SK-N-SH (cell line): ENCODE measurements around the gene GABRB2. TPM values are rescaled to one million over a fixed set of nuclear protein-coding genes. Genes with fewer than 3 reads are reported as not detected.
"Not testable (repeated sequence)": the region's sequence is repeated elsewhere in the genome, so short reads cannot be mapped to it uniquely, and the experiment has no call there.

Source experiments
- CTCF ChIA-PET: fragments of 300-600, 350-600 bp; formaldehyde crosslinking; extraction: SDS; loops from one replicate; lab custom pipeline; 2021; lab: Yijun Ruan, JAX
- POLR2A ChIA-PET: fragments of 350-600 bp; sonication (Branson Sonifier 250); formaldehyde crosslinking; extraction: SDS; loops from one replicate; lab custom pipeline; 2020; ENCODE audit warnings: antibody characterized with exemption, inconsistent platforms; lab: Yijun Ruan, JAX
- DNase-seq: peaks from one replicate; pipeline ENCODE4 v3.0.0; 2012
- H2AFZ ChIP-seq: fragments of 200-600 bp; sonication (generic); 2 replicates; pipeline ENCODE4 v1.8.1; 2016; ENCODE audit warnings: antibody characterized with exemption, mild to moderate bottlenecking, low read depth
- H3F3A ChIP-seq: fragments of 200-600 bp; sonication (generic); replicated peaks from 2 replicates; pipeline ENCODE3; 2016; ENCODE audit warnings: antibody characterized with exemption, mild to moderate bottlenecking; ENCODE audit not compliant: insufficient read depth
- H3K27ac ChIP-seq, 2 experiments: fragments of 200-500 bp in 1 of 2; fragments of 200-600 bp in 1 of 2; sonication (Bioruptor generic) in 1 of 2; sonication (generic), shearing (Covaris generic) in 1 of 2; 2 replicates each; pipeline versions ENCODE4 v1.5.1 to v1.6.1; 2014 to 2016; ENCODE audit warnings: low read depth in 2 of 2, inconsistent platforms in 1 of 2, low read length in 1 of 2, mild to moderate bottlenecking in 1 of 2, mixed read lengths in 1 of 2
- H3K27me3 ChIP-seq: fragments of 200-600 bp; sonication (generic), shearing (Covaris generic); 2 replicates; pipeline ENCODE4 v1.6.1; 2016; ENCODE audit warnings: mixed run types; ENCODE audit not compliant: insufficient read depth
- H3K36me3 ChIP-seq, 2 experiments: fragments of 200-500 bp in 1 of 2; fragments of 200-600 bp in 1 of 2; sonication (Bioruptor generic) in 1 of 2; sonication (generic) in 1 of 2; replicated peaks in 1 of 2; 2 replicates each; pipeline versions ENCODE3 to v1.5.1; 2014 to 2016; ENCODE audit warnings: low read length in 1 of 2, mild to moderate bottlenecking in 1 of 2; ENCODE audit not compliant: insufficient read depth in 2 of 2, control insufficient read depth in 1 of 2
- H3K4me1 ChIP-seq, 2 experiments: fragments of 200-500 bp in 1 of 2; fragments of 200-600 bp in 1 of 2; sonication (Bioruptor generic) in 1 of 2; sonication (generic), shearing (Covaris generic) in 1 of 2; 2 replicates each; pipeline versions ENCODE4 v1.5.1 to v1.6.1; 2014 to 2016; ENCODE audit warnings: low read depth in 1 of 2, low read length in 1 of 2, mixed run types in 1 of 2; ENCODE audit not compliant: insufficient read depth in 2 of 2, control insufficient read depth in 1 of 2
- H3K4me2 ChIP-seq: fragments of 200-600 bp; sonication (generic), shearing (Covaris generic); 2 replicates; pipeline ENCODE4 v1.6.1; 2017; ENCODE audit warnings: mixed run types
- H3K4me3 ChIP-seq, 2 experiments: fragments of 200-500 bp in 1 of 2; fragments of 200-600 bp in 1 of 2; sonication (Bioruptor generic) in 1 of 2; sonication (generic), shearing (Covaris generic) in 1 of 2; 2 replicates each; pipeline versions ENCODE4 v1.5.1 to v1.8.1; 2014 to 2016; ENCODE audit warnings: low read depth in 2 of 2, inconsistent platforms in 1 of 2, low read length in 1 of 2, mild to moderate bottlenecking in 1 of 2, mixed read lengths in 1 of 2, moderate library complexity in 1 of 2
- H3K79me2 ChIP-seq: fragments of 200-600 bp; sonication (generic); 2 replicates; pipeline ENCODE4 v1.8.1; 2017; ENCODE audit warnings: mild to moderate bottlenecking; ENCODE audit not compliant: insufficient read depth
- H3K9ac ChIP-seq: fragments of 200-600 bp; sonication (generic); 2 replicates; pipeline ENCODE4 v1.6.1; 2017; ENCODE audit warnings: mixed run types
- H3K9me2 ChIP-seq: fragments of 200-600 bp; sonication (generic); 2 replicates; pipeline ENCODE4 v1.6.1; 2017; ENCODE audit warnings: mixed run types
- H3K9me3 ChIP-seq: fragments of 200-600 bp; sonication (generic); 2 replicates; pipeline ENCODE4 v1.6.1; 2017; ENCODE audit warnings: mixed run types, mild to moderate bottlenecking, moderate library complexity
- H4K20me1 ChIP-seq: fragments of 200-600 bp; sonication (generic); 2 replicates; pipeline ENCODE4 v1.6.1; 2017; ENCODE audit warnings: mild to moderate bottlenecking, mixed run types; ENCODE audit not compliant: insufficient read depth
- CHD2 ChIP-seq: fragments of 150-350 bp; IDR thresholded peaks from 2 replicates; pipeline ENCODE4 v1.6.1; 2018; ENCODE audit warnings: low read length; ENCODE audit not compliant: partially characterized antibody
- FOSL2 ChIP-seq: IDR thresholded peaks from 2 replicates; pipeline ENCODE4 v1.4.0; 2012; ENCODE audit warnings: low read depth, mild to moderate bottlenecking, moderate library complexity, borderline replicate concordance
- GATA2 ChIP-seq: sonication (generic); formaldehyde crosslinking; IDR thresholded peaks from 2 replicates; pipeline ENCODE4 v1.5.0; 2020; ENCODE audit warnings: mild to moderate bottlenecking, missing genetic modification reagents
- NFIC ChIP-seq: IDR thresholded peaks from 2 replicates; pipeline ENCODE4 v1.4.0; 2012; ENCODE audit warnings: borderline replicate concordance
- NRF1 ChIP-seq: IDR thresholded peaks from 2 replicates; pipeline ENCODE4 v1.6.1; 2012; ENCODE audit warnings: low read depth, mild to moderate bottlenecking, low read length
- POLR2AphosphoS5 ChIP-seq: IDR thresholded peaks from 2 replicates; pipeline ENCODE4 v1.6.1; 2012; ENCODE audit warnings: low read depth, low read length
- RAD21 ChIP-seq: IDR thresholded peaks from 2 replicates; pipeline ENCODE4 v1.6.1; 2012; ENCODE audit warnings: mild to moderate bottlenecking, low read length
- RFX5 ChIP-seq: IDR thresholded peaks from 2 replicates; pipeline ENCODE4 v1.6.1; 2012; ENCODE audit warnings: mild to moderate bottlenecking, improper control_type of control experiment, low read length
- TAF1 ChIP-seq: IDR thresholded peaks from 2 replicates; pipeline ENCODE4 v1.6.1; 2012; ENCODE audit warnings: low read depth, mild to moderate bottlenecking, low read length, moderate library complexity, borderline replicate concordance
- TCF12 ChIP-seq: IDR thresholded peaks from 2 replicates; pipeline ENCODE4 v1.4.0; 2012
- WGBS: methylation state at CpG from one replicate; pipeline ENCODE4 v1.1.6; 2017; ENCODE audit warnings: low lambda C conversion rate; 5-methylcytosine and 5-hydroxymethylcytosine counted together
- polyA plus RNA-seq, 3 experiments: library from polyadenylated mRNA; depleted of rRNA; stranded (reverse); fragments of >200 nt; gene quantifications; 2 replicates each; pipeline ENCODE4 v1.2.3, GENCODE V29; 2012
- TF ChIP-seq, protein P1 (sequence below): IDR thresholded peaks from 2 replicates; pipeline ENCODE4 v1.4.0; 2012; ENCODE audit warnings: low read depth, borderline replicate concordance
- TF ChIP-seq, protein P2 (sequence below): fragments of 150-350 bp; IDR thresholded peaks from 2 replicates; pipeline ENCODE4 v1.6.1; 2016; ENCODE audit warnings: mild to moderate bottlenecking, low read depth, low read length
- TF ChIP-seq, protein P3 (sequence below): IDR thresholded peaks from 2 replicates; pipeline ENCODE4; 2012

Gene GABRB2
- polyA plus RNA-seq, 1 of the 3 experiments (the other 2 are of a cell fraction): not detected

DNA sequence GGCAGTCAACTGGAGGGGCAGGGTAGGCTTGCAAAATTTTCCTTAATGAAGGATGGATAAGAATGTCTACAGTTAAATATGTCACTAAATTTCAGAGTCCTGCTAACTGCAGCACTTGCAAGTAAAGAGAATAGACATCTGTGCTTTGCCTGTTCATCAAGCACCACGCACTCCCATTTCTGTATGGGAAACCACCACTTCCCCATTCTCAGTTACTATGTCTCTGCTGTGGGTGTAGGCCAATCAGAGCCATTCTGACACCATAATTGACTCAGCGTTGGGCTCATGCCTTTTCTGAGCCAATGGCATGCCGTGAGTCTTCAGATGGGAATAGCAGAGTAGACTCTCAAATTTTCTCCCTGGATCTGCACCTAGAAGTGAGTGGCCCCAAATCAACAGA is 247.5 kb downstream of the GABRB2 start:
- H3K9ac ChIP-seq: no peak overlapping the region
- TF ChIP-seq NRF1 (no peak), TCF12 (no peak), FOSL2 (no peak), POLR2AphosphoS5 (no peak), RFX5 (no peak), NFIC (no peak), GATA2 (CRISPR knock-in tag) (no peak), RAD21 (no peak), TAF1 (no peak)
- TF ChIP-seq, protein P1, sequence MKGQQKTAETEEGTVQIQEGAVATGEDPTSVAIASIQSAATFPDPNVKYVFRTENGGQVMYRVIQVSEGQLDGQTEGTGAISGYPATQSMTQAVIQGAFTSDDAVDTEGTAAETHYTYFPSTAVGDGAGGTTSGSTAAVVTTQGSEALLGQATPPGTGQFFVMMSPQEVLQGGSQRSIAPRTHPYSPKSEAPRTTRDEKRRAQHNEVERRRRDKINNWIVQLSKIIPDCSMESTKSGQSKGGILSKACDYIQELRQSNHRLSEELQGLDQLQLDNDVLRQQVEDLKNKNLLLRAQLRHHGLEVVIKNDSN: no peak
- TF ChIP-seq, protein P2, sequence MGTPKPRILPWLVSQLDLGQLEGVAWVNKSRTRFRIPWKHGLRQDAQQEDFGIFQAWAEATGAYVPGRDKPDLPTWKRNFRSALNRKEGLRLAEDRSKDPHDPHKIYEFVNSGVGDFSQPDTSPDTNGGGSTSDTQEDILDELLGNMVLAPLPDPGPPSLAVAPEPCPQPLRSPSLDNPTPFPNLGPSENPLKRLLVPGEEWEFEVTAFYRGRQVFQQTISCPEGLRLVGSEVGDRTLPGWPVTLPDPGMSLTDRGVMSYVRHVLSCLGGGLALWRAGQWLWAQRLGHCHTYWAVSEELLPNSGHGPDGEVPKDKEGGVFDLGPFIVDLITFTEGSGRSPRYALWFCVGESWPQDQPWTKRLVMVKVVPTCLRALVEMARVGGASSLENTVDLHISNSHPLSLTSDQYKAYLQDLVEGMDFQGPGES: no peak
- no peaks in the 10 kb centered on the region for H3K36me3 ChIP-seq
- no peak overlapping the region for H2AFZ ChIP-seq
- H3K4me3 ChIP-seq: no peak overlapping the region
- CTCF ChIA-PET: no interaction called here
- no peaks in the 10 kb centered on the region for H3K4me1 ChIP-seq
- no peaks in the 10 kb centered on the region for H3F3A ChIP-seq
- H3K27ac ChIP-seq: no peak overlapping the region
- no peaks in the 10 kb centered on the region for H3K9me3 ChIP-seq
- no peak for DNase-seq
- no peak overlapping the region for H3K4me2 ChIP-seq
- no peaks in the 10 kb centered on the region for H4K20me1 ChIP-seq
- POLR2A ChIA-PET: no interaction called here
- 0% methylated on average over 3 of the region's 3 CpGs for WGBS
- H3K27me3 ChIP-seq: no peaks in the 10 kb centered on the region
- no peaks in the 10 kb centered on the region for H3K79me2 ChIP-seq
- no peaks in the 10 kb centered on the region for H3K9me2 ChIP-seq

DNA sequence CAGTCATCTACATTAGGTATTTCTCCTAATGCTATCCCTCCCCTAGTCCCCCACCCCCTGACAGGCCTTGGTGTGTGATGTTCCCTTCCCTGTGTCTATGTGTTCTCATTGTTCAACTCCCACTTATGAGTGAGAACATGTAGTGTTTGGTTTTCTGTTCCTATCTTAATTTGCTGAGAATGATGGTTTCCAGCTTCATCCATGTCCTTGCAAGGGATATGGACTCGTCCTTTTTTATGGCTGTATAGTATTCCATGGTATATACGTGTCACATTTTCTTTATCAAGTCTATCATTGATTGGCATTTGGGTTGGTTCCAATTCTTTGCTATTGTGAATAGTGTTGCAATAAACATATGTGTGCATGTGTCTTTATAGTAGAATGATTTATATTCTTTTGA is 249.1 kb downstream of the GABRB2 start:
- H4K20me1 ChIP-seq, H3K27me3 ChIP-seq, DNase-seq, H3K36me3 ChIP-seq, H3K9me2 ChIP-seq, H3K4me3 ChIP-seq, CTCF ChIA-PET, POLR2A ChIA-PET, H3K4me2 ChIP-seq, H3F3A ChIP-seq, H3K79me2 ChIP-seq, H2AFZ ChIP-seq, H3K9ac ChIP-seq, H3K9me3 ChIP-seq, H3K4me1 ChIP-seq, H3K27ac ChIP-seq: not testable (repeated sequence)
- 9% methylated on average over 2 of the region's 2 CpGs for WGBS

DNA sequence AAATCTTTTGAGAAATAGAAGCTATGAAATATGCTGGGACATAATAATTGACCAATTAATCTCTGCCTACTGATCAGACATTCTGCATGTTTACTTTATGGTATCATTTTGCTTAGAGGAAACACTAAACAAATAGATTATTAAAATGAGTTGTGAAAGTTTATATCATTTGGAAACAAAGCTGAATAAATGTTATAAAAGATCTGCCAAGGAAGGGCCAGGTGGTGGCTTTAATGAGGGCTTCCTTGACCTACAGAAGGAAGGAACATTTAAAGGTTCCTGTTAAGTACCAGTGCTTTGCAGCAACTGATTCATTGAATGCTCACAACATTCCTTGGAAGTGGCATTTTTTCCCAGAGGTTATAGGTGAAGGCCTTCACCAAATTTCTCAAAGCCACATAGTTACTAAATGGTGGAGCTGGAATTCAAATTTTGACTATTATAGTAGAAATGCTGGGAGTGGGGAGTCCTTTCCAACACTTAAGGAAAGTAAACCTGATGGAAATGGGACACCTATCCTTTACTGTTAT is 250.7 kb downstream of the GABRB2 start:
- ChIA-PET CTCF (no interaction called here), POLR2A (no interaction called here)
- Histone ChIP-seq H3K79me2 (no peaks in the 10 kb centered on the region), H3K27me3 (no peaks in the 10 kb centered on the region), H3K9me2 (no peaks in the 10 kb centered on the region), H3F3A (no peaks in the 10 kb centered on the region), H3K9ac (no peak overlapping the region), H3K4me1 (no peaks in the 10 kb centered on the region), H3K27ac (no peak overlapping the region), H3K4me2 (no peak overlapping the region), H3K4me3 (no peak overlapping the region), H3K9me3 (no peaks in the 10 kb centered on the region), H4K20me1 (no peaks in the 10 kb centered on the region), H3K36me3 (no peaks in the 10 kb centered on the region), H2AFZ (no peak overlapping the region)
- TF ChIP-seq GATA2 (CRISPR knock-in tag): no peak
- no peak for TF ChIP-seq CHD2
- TF ChIP-seq, protein P3, sequence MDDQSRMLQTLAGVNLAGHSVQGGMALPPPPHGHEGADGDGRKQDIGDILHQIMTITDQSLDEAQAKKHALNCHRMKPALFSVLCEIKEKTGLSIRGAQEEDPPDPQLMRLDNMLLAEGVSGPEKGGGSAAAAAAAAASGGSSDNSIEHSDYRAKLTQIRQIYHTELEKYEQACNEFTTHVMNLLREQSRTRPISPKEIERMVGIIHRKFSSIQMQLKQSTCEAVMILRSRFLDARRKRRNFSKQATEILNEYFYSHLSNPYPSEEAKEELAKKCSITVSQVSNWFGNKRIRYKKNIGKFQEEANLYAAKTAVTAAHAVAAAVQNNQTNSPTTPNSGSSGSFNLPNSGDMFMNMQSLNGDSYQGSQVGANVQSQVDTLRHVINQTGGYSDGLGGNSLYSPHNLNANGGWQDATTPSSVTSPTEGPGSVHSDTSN: no peak
- no peak for TF ChIP-seq NRF1
- no peak for DNase-seq
